ENCODE data around the gene RALY. TPM values are rescaled to one million over a fixed set of nuclear protein-coding genes. Genes with fewer than 3 reads are reported as not detected.
A peak's percentile ranks its signal among the peaks of the same experiment; 100 is the strongest.

RALY gene
- total and polyA plus RNA-seq, 2 of the 4 experiments (the other 2 are of a cell fraction): 46.2 to 115 TPM

DNA sequence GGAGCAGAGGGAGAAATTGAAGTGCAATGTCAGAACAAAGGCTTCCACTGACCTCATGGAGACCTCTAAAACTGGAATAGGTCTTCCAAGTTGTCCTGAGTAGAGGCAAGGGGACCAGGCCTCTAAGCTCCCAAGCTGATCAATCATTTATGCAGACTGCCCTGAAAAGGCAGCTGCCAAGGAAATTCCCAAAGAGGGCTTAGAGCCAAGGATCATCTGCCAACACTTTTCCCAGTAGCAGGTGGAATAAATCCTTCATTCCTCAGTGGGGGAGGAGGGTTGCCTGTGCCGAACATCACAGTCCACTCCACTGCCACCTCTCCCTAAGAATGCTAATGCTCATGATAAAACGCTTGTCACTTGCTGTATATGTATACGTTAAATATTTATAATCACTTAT, 29.3 kb upstream of the RALY start:
- intact Hi-C loops (cut with micrococcal nuclease) (no loop called here), in situ Hi-C loops (cut with MboI; ENCODE audit: low sequenced_read_pairs) (no loop called here), dilution Hi-C loops (cut with HindIII; ENCODE audit: low sequenced_read_pairs, unreplicated experiment) (no loop called here)
- H4K5ac ChIP-seq (ENCODE audit: low read depth, low read length): no peak overlapping the region
- no peak overlapping the region for H3K4me2 ChIP-seq (ENCODE audit: low read depth, low read length)
- H4K20me1 ChIP-seq (ENCODE audit: insufficient read depth, low read length): no peaks in the 10 kb centered on the region
- no peak overlapping the region for H4K8ac ChIP-seq (ENCODE audit: low read depth in 2 of 2, low read length in 2 of 2)
- peaks cover 6% of the 10 kb centered on the region for H3K27me3 ChIP-seq (ENCODE audit: control insufficient read depth, insufficient read depth, low read length)
- H2BK20ac ChIP-seq (ENCODE audit: low read depth, low read length): no peak overlapping the region
- no peak overlapping the region for H3K27ac ChIP-seq (ENCODE audit: insufficient read depth, low read length)
- H2BK15ac ChIP-seq (ENCODE audit: low read depth, low read length): no peak overlapping the region
- H3K9me1 ChIP-seq (ENCODE audit: insufficient read depth, low read length): peaks cover 5% of the 10 kb centered on the region; the same call in 1 of the 2 replicates
- H2BK5ac ChIP-seq (ENCODE audit: low read depth, low read length, poor library complexity, severe bottlenecking): no peak overlapping the region
- H3K4me3 ChIP-seq (ENCODE audit: insufficient read depth, low read depth, low read length): no peak overlapping the region
- ChIA-PET CTCF (no interaction called here), POLR2A (ENCODE audit: unreplicated experiment) (no interaction called here)
- no peak overlapping the region for H3K18ac ChIP-seq (ENCODE audit: low read depth, low read length)
- H3K9me3 ChIP-seq (ENCODE audit: control insufficient read depth, insufficient read depth, low read length): no peaks in the 10 kb centered on the region
- ATAC-seq (ENCODE audit: low read depth) (no peak), DNase-seq (no peak)
- H3K4ac ChIP-seq (ENCODE audit: low read depth, low read length): no peak overlapping the region
- BruUV-seq (replicated peaks): no TSS peak
- peak overlapping the region; percentile 37 for H2AFZ ChIP-seq (replicated peaks; ENCODE audit: low read length, poor library complexity)
- H3K23ac ChIP-seq (ENCODE audit: low read depth, low read length): no peak overlapping the region
- no peak overlapping the region for H2AK5ac ChIP-seq (ENCODE audit: low read depth, low read length)
- TF ChIP-seq POLR2A (IDR thresholded peaks at IDR 0.05; ENCODE audit: low read depth, low read length) (no peak), NFE2L2 (IDR thresholded peaks at IDR 0.05; ENCODE audit: low read depth, low read length) (no peak)
- H4K91ac ChIP-seq (ENCODE audit: insufficient read depth, low read depth, low read length): no peak overlapping the region
- no peak overlapping the region for H3K9ac ChIP-seq (ENCODE audit: low read depth, low read length)
- H3K14ac ChIP-seq (replicated peaks; ENCODE audit: low read depth, low read length): no peak overlapping the region
- H3K79me1 ChIP-seq (ENCODE audit: low read depth in 1 of 2, low read length in 2 of 2): no peaks in the 10 kb centered on the region
- H3K36me3 ChIP-seq (ENCODE audit: control insufficient read depth, insufficient read depth, low read length): no peaks in the 10 kb centered on the region
- no peaks in the 10 kb centered on the region for H3K4me1 ChIP-seq (ENCODE audit: control insufficient read depth, insufficient read depth, low read length)
- no peak overlapping the region for H3K56ac ChIP-seq (ENCODE audit: extremely low read depth, insufficient read depth, low read length)
- WGBS, 2 experiments (ENCODE audit: extremely low coverage in 2 of 2, insufficient read length in 1 of 2): no CpG with 5 or more reads among the region's 3 CpGs
- H2BK120ac ChIP-seq (ENCODE audit: low read depth, low read length): no peak overlapping the region
- H2AK9ac ChIP-seq (replicated peaks; ENCODE audit: low read depth, low read length, poor library complexity): no peak overlapping the region

Measured in IMR-90 (cell line).